AG08395 (cell line): ENCODE measurements around the gene FREM3.
"Not testable (repeated sequence)": the region's sequence is repeated elsewhere in the genome, so short reads cannot be mapped to it uniquely, and the experiment has no call there.

Experiments
- DNase-seq: peaks from one replicate; pipeline ENCODE4 v3.0.0; 2012; ENCODE audit warnings: mixed read lengths, low spot score

The FREM3 gene

GRCh38 chr4:143581331-143581946, 119.0 kb downstream of the FREM3 start:
- no peak for DNase-seq

GRCh38 chr4:143575331-143575730, 125.1 kb downstream of the FREM3 start:
- DNase-seq, result no peak

- DNase-seq, result no peak
These were observed 136.0 kb downstream of the FREM3 start for GRCh38 chr4:143564472-143564871.

GRCh38 chr4:143559757-143560147, 140.7 kb downstream of the FREM3 start:
- no peak for DNase-seq

GRCh38 chr4:143558823-143559756, 141.4 kb downstream of the FREM3 start:
- peak; percentile 76 for DNase-seq

GRCh38 chr4:143558286-143558685, 142.2 kb downstream of the FREM3 start:
- DNase-seq, result no peak

- DNase-seq, result no peak
These were observed 144.8 kb downstream of the FREM3 start for GRCh38 chr4:143555676-143556075.

GRCh38 chr4:143554728-143555597, 145.5 kb downstream of the FREM3 start:
- no peak for DNase-seq

- DNase-seq, result no peak
These were observed 150.5 kb downstream of the FREM3 start for GRCh38 chr4:143549928-143550327.

GRCh38 chr4:143539670-143540023, 160.8 kb downstream of the FREM3 start:
- no peak for DNase-seq

GRCh38 chr4:143538979-143539669, 161.4 kb downstream of the FREM3 start:
- DNase-seq, result no peak

GRCh38 chr4:143531788-143532491, 168.5 kb downstream of the FREM3 start:
- no peak for DNase-seq

GRCh38 chr4:143531380-143531779, 169.1 kb downstream of the FREM3 start:
- DNase-seq, result peak; percentile 10

GRCh38 chr4:143528046-143528445, 172.4 kb downstream of the FREM3 start:
- DNase-seq, result not testable (repeated sequence)
